Measurements from ENCODE around the gene LRFN2.

GRCh38 chr6:40419946-40420728, 167.0 kb downstream of the LRFN2 start:
- TF ChIP-seq CTCF (IDR thresholded peaks at IDR 0.05; ENCODE audit: poor library complexity) (no peak), EZH2 (IDR thresholded peaks at IDR 0.05; ENCODE audit: borderline replicate concordance) (no peak)

All from hepatocyte (in vitro differentiated cells).